NCI-H1694 (cell line): ENCODE results near the gene TTK.

ENCODE experiments used
- DNase-seq: peaks from one replicate; lab custom pipeline; 2025; lab: John Stamatoyannopoulos, UW

Gene TTK

GRCh38 chr6:80004173-80005072, at the start of gene TTK:
TTK (plus strand) TSS chr6:80004649; CDS start chr6:80005844, 1,195 bp downstream.
- peak; percentile 86 for DNase-seq

DNA sequence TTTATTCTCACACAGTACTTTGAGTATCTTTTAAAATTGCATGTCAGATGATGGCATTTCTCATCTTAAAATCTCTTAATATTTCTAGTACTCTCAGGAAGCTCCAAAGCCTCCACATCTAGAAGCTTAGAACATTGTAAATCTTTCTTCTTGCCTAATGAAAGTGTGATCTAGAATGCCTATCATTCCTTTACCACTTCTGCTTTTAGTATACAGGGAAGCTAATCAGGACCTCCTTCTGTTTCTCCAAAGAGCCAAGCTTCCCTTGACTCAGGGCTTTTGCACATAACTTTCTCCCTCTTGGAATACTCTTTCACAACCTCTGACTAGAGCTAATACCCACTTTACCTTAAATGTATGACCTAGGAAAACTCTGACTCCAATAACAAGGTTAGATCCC, 49.6 kb upstream of the TTK start:
- DNase-seq, result no peak

DNA sequence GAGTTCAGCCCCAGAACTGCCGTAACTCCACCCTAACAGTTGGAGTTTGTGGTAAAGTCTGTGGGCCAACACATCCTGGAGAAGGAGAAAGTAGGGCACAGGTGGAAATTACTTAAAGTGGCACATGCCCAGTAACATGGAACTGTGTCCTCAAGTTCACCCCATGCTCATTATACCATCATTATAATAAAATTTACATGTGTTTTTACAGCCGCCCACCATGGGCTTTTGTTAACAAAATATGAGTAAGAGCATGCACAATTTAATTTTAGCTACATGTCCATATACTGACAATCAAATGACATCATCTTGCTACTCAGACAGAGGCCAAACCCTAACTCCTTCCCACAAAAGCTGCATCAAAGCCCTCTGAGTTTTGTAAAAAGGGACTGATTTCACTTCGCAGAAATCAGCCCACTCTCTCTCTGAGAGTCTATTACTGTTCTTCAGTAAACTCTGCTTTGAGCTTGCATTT, 39.8 kb upstream of the TTK start:
- no peak for DNase-seq

- no peak for DNase-seq
Measured at GRCh38 chr6:79967178-79967577, 37.3 kb upstream of the TTK start.

GRCh38 chr6:79969784-79970183, 34.7 kb upstream of the TTK start:
- no peak for DNase-seq

- no peak for DNase-seq
Measured at GRCh38 chr6:79971193-79971592, 33.3 kb upstream of the TTK start.

DNA sequence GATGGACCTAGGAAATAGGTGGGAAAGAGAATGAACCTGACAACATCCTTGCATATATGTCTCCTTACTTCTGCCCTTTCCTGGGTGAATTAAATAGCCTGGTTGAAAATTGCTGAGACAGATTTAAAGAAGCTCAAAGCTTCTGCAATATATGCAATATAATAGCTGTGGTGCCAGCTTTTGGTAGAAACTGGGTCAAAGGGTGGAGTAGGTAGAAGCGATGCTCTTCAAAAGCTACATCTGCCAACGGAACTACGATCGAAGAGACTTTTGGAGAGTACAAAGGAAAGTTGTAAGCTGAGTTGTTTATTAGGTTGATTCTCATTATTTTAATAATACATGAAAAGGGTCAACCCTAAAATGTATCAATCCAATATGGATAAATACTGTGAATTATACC, 22.8 kb upstream of the TTK start:
- no peak for DNase-seq

DNA sequence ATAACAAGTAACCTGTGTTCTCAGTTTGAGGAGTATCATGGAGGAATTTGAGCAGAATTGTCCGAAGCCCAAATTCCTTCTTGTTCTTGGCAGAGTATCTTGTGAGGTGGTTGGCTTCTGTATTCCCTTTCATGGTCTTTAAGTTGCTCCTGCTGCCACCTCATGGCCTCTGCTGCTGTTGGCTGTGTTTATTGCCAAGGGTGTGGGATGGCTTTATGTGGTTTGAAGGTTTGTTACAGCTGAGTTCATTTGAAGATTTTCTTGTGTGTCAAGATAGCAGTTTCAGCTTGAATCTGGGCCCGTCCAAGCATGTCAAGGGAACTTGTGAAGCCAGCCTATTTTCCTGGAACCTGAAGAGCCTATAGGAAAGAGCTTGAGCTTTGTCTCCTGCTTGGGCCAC, 20.2 kb upstream of the TTK start:
- DNase-seq, result no peak

DNA sequence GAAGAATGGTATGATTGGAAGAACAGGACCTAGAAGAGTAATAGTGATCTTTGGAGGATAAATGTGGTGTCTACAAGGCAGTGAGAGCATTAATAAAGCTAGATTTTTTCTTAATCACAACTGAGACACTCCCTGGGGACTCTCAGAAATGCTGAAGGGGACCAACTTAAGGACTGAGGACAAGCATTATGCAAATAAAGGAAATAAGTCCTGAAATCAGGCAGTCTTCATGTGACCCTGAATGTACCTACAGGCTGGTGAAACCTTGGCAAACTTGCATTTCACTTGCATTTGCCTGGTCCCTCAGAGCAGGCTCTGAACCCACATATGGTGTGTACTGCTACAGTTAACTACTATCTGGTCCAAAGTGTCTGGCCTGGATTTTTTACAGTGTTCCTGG, 19.3 kb upstream of the TTK start:
- no peak for DNase-seq

DNA sequence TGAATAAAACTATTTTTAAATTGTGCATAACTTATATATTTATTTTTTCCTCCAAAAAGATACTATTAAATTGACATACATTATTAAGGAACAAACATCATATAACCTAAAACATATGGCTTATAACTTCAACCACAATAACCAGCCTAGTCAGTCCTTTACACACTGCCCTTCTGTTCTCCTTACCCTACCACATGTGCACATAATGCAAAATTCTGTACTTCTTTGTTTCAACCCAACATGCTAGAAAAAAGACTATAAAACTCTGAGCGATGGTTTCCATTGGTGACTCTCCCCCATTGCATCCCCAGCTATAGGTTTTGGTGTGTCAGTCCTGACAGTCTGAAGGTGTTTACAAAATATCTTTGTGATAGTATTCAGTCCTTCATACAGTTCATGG, 14.8 kb upstream of the TTK start:
- no peak for DNase-seq

DNA sequence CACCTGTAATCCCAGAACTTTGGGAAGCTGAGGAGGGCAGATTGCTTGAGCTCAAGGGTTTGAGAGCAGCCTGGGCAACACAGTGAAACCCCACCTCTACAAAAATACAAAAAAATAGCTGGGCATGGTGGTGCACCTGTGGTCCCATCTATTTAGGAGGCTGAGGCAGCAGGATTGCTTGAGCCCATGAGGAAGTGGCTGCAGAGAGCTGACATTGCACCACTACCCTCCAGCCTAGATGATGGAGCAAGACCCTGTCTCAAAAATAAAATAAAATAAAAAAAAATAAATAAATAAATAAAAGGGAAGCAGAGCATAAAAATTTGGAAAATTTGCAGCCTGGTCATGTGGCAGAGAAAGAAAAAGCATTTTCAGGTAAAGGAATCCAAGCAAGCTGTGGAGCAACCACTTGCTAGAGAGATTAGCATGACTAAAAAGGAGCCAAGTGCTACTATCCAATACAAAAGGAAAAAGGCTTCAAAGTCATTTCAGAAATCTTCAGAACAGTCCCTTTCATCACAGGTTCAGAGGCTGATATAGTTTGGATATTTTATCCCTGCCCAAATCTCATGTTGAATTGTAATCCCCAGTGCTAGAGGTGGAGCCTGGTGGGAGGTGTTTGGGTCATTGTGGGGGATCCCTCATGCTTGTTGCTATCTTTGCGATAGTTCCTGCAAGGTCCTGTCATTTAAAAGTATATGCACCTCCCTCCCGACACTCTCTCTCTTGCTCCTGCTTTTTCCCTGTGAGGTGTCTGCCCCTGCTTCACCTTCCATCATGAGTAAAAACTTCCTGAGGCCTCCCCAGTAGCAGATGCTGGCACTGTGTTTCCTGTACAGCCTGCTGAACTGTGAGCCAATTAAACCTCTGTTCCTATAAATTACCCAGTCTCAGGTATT, 11.2 kb upstream of the TTK start:
- DNase-seq, result no peak

DNA sequence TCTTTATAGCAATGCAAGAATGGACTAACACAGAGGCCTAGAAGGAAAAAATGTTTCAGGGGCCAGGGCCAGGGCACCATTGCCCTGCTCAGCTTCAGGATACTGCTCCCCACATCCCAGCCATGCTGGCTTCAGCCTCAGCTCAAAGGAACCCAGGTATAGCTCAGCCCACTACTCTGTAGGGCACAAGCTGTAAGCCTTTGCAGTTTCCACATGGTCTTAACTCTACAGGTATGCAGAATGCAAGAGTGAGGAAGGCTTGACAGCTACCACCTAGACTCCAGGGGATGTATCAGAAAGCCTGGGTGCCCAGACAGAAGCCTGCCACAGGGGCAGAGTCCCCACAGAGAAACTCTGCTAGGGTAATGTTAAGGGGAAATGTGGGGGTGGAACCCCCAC, 10.5 kb upstream of the TTK start:
- no peak for DNase-seq

GRCh38 chr6:79997728-79998127, 6.7 kb upstream of the TTK start:
- DNase-seq, result no peak

GRCh38 chr6:80001337-80001736, 3.1 kb upstream of the TTK start:
- DNase-seq, result no peak

- peak; percentile 33 for DNase-seq
Measured at GRCh38 chr6:80003826-80004172, 650 bp upstream of the TTK start.

DNA sequence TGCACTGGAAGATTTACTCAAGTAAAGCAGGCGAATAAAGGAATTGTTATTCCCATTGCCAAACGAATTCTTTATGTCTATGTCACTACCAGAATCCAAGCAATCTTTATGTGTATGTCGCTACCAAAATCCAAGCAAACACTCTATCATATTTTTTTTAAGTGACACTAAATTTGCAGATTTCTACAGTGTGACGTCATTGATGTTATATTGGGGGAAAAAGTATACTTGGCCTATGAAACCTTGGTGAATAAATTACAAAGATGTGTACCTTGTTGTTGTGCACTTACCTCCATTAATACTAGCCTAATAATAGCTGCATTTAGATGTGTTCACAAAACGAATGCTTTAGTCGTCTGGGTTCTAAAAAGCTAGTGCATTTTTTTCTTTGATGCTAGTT, 957 bp downstream of the TTK start:
- no peak for DNase-seq

DNA sequence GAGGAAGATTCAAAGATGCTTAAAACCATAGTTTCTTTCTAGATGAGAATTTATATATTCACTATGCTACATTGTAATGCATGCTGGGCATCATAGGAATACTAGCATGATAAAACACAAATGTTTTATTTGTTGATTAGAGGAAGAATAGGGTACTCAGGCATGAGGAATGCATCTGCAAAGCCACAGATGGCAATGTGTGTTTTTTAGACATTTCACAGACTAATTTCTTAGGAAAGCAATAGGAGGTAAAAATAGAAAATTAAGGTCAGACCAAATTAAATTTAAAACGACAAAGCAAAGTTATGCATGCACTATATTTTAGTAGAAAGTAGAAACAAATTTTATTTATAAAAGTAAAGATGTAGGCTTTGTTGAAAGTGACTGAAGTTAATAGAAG, 2.1 kb downstream of the TTK start:
- DNase-seq, result no peak

- DNase-seq, result no peak
Measured at GRCh38 chr6:80009531-80009930, 5.1 kb downstream of the TTK start.

DNA sequence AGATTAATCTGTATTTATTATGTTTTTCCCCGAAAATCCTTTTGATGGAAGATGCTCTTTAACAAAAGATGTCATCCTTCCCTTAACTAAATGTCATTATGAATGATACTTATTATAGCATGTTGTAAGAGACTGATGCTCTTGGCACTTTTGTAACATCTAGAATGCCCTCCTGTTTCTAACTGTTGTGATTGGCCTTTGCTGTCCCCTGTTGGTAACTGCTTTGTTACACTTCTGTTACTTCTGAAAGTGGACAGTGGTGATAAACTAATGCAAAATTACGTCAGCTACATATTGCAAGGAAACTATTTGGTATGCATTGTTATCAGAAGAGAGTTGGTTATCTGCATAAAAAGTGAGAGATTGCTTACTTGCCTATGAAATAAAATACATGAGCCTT, 5.8 kb downstream of the TTK start:
- DNase-seq, result no peak

DNA sequence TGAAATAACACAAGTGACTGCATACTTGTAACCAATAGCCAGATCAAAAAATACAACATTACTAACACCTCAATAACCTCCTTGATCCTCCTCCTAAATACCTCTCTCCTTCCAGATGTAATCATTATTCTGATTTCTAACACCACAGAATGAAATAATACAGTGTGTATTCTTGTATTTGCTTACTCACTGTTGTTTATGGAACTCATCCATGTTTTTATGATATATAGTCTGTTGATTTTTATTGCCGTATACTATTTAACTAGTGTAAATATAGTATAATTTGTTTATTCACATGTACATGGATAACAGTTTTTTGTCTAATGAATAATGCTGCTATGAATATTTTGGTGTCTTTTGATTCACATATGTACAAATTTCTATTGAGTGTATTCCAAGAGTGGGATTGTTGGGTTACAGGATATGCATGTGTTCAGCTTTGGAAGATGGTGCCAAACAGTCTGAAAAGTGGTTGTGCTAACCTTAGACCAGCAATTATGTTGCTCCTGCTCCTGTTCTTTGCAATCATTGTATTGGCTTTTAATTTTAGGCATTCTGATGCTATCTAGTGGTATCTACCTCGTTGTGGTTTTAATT, 11.5 kb downstream of the TTK start:
- DNase-seq, result no peak

GRCh38 chr6:80020381-80021120, 16.1 kb downstream of the TTK start:
- no peak for DNase-seq

DNA sequence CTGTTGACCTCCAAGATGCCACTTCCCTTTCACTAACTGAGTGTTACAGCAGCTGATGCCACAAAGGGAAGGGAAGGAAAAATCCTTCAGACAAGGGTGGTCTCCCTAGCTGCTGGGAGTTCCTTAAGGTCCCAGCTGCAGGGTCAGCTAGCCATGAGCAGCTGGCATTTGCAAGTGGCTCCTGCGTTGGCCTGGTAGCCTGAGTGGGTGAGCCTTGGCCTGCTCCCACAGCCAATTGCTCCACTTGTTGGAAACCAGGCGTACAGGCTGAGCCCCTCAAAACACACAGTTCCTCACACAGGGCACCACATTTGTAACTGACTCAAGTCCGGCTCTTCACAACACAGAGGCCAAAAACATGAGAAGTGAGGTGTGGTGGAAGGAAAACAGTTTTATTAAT, 16.7 kb downstream of the TTK start:
- DNase-seq, result no peak
